Measurements from ENCODE around the gene CDH4.

CDH4 gene

GRCh38 chr20:61588411-61589385 is 336.6 kb downstream of the CDH4 start:
- peak; percentile 92 for DNase-seq

GRCh38 chr20:61590236-61590635 is 338.2 kb downstream of the CDH4 start:
- no peak for DNase-seq

GRCh38 chr20:61593516-61593915 is 341.5 kb downstream of the CDH4 start:
- no peak for DNase-seq

- DNase-seq, result no peak
Measured at GRCh38 chr20:61594198-61594597, 342.1 kb downstream of the CDH4 start.

- DNase-seq, result no peak
Measured at GRCh38 chr20:61595216-61595615, 343.2 kb downstream of the CDH4 start.

GRCh38 chr20:61596687-61597330 is 344.7 kb downstream of the CDH4 start:
- DNase-seq, result peak; percentile 12

GRCh38 chr20:61597996-61598395 is 345.9 kb downstream of the CDH4 start:
- no peak for DNase-seq

GRCh38 chr20:61598586-61598985 is 346.5 kb downstream of the CDH4 start:
- no peak for DNase-seq

- DNase-seq, result no peak
Measured at GRCh38 chr20:61599061-61599531, 347.0 kb downstream of the CDH4 start.

GRCh38 chr20:61599541-61599992 is 347.5 kb downstream of the CDH4 start:
- DNase-seq, result no peak

- DNase-seq, result no peak
Measured at GRCh38 chr20:61600016-61600415, 348.0 kb downstream of the CDH4 start.

GRCh38 chr20:61601361-61601760 is 349.3 kb downstream of the CDH4 start:
- DNase-seq, result no peak

GRCh38 chr20:61601853-61602252 is 349.8 kb downstream of the CDH4 start:
- no peak for DNase-seq

- DNase-seq, result no peak
Measured at GRCh38 chr20:61603715-61604114, 351.7 kb downstream of the CDH4 start.

- no peak for DNase-seq
Measured at GRCh38 chr20:61604549-61604948, 352.5 kb downstream of the CDH4 start.

- DNase-seq, result no peak
Measured at GRCh38 chr20:61605283-61605682, 353.2 kb downstream of the CDH4 start.

- DNase-seq, result no peak
Measured at GRCh38 chr20:61605862-61606557, 353.9 kb downstream of the CDH4 start.

GRCh38 chr20:61608275-61609085 is 356.4 kb downstream of the CDH4 start:
- DNase-seq, result peak; percentile 33

- no peak for DNase-seq
Measured at GRCh38 chr20:61609461-61609860, 357.4 kb downstream of the CDH4 start.

GRCh38 chr20:61611401-61612180 is 359.5 kb downstream of the CDH4 start:
- DNase-seq, result peak; percentile 11
